ENCODE data around the gene LSM8. TPM values are rescaled to one million over a fixed set of nuclear protein-coding genes. Genes with fewer than 3 reads are reported as not detected.

The LSM8 gene
- polyA plus RNA-seq, 3 donors, result 23.4 to 42.6 (median 32.5) TPM

DNA sequence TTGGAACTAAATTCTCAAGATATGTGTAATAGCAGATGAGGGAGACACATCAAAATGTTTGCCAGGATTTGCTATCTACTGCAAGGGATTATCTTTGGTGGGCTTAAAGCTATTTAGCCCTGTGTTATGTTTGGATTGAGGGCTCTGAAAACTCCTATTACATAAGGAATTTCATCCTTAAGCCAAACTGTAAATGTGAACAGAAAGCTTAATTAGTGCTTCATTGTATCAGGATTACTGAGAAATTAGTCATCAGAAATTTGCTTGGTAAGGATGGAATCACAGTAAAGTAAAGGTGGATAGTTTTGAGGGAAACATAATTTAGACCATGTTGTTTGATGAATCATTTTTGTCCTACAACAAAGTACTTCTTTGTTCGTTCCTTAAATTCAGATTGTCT is 48.9 kb downstream of the LSM8 start:
- Histone ChIP-seq H3K27me3 (ENCODE audit: control insufficient read depth in 2 of 2, insufficient read depth in 2 of 2, low read length in 2 of 2) (no peaks in the 10 kb centered on the region), H3K4me3 (replicated peaks in 1 of 3; ENCODE audit: low read depth in 2 of 3, low read length in 3 of 3) (no peak overlapping the region), H3K4me1 (ENCODE audit: control insufficient read depth in 1 of 2, insufficient read depth in 2 of 2, low read length in 2 of 2) (no peaks in the 10 kb centered on the region), H3K9ac (ENCODE audit: insufficient read depth, low read length, poor library complexity, severe bottlenecking) (no peak overlapping the region), H3K4me2 (replicated peaks; ENCODE audit: extremely low read depth, low read length, poor library complexity, severe bottlenecking) (no peak overlapping the region), H3K79me2 (ENCODE audit: insufficient read depth, low read length) (no peaks in the 10 kb centered on the region), H3K27ac (ENCODE audit: low read depth in 1 of 2, low read length in 2 of 2) (no peak overlapping the region), H3K36me3 (replicated peaks in 1 of 2; ENCODE audit: control insufficient read depth in 1 of 2, insufficient read depth in 2 of 2, low read length in 2 of 2) (no peaks in the 10 kb centered on the region), H2AFZ (ENCODE audit: insufficient read depth, low read depth, low read length, poor library complexity, severe bottlenecking) (no peak overlapping the region), H4K20me1 (ENCODE audit: insufficient read depth, low read length) (no peaks in the 10 kb centered on the region), H3K9me3 (replicated peaks in 1 of 2; ENCODE audit: control insufficient read depth in 1 of 2, insufficient read depth in 1 of 2, low read length in 2 of 2) (no peaks in the 10 kb centered on the region)
- no CpG with 5 or more reads among the region's 1 CpG for WGBS (ENCODE audit: insufficient coverage)
- Mint-ChIP-seq H3K4me1 (no peaks in the 10 kb centered on the region), H3K27me3 (ENCODE audit: low read depth in 3 of 3) (peaks cover 2 to 4% (median 4%) of the 10 kb centered on the region in 3 donors), H3K4me3 (no peak overlapping the region), H3K9me3 (peaks cover 0 to 2% (median 0%) of the 10 kb centered on the region in 7 donors), H3K36me3 (no peaks in the 10 kb centered on the region), H3K27ac (no peak overlapping the region)
- no peak for DNase-seq
- TF ChIP-seq CTCF (IDR thresholded peaks at IDR 0.05), result no peak
- intact Hi-C loops (cut with micrococcal nuclease), result no loop called here

DNA sequence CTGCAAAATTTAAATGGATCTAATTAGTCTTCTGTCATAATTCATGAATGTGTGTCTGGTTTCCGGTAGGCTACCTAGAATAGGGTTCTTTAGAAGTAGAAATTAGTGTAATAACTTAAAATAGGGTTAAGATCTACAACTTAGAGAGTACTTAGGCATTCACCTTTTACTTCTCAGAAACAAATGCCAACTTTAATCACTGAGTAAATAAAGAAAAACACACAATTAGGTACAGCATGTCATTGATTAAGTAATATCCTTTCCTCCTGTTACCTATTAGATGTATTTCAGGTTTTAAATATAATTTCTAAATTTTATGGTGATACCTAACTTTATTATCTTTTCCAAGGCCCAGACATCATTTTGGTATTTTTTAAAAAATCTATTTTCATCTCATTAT is 49.8 kb downstream of the LSM8 start:
- WGBS (ENCODE audit: insufficient coverage), result no CpG with 5 or more reads among the region's 1 CpG
- H2AFZ ChIP-seq (ENCODE audit: insufficient read depth, low read depth, low read length, poor library complexity, severe bottlenecking), result no peak overlapping the region
- DNase-seq, result no peak
- Mint-ChIP-seq H3K36me3 (no peaks in the 10 kb centered on the region), H3K4me3 (no peak overlapping the region), H3K4me1 (no peaks in the 10 kb centered on the region), H3K27me3 (ENCODE audit: low read depth in 3 of 3) (peaks cover 2 to 4% (median 4%) of the 10 kb centered on the region in 3 donors), H3K27ac (no peak overlapping the region), H3K9me3 (peaks cover 0 to 2% (median 0%) of the 10 kb centered on the region in 7 donors)
- no peak overlapping the region for H3K4me3 ChIP-seq (replicated peaks in 1 of 3; ENCODE audit: low read depth in 2 of 3, low read length in 3 of 3)
- no peaks in the 10 kb centered on the region for H3K4me1 ChIP-seq (ENCODE audit: control insufficient read depth in 1 of 2, insufficient read depth in 2 of 2, low read length in 2 of 2)
- H3K79me2 ChIP-seq (ENCODE audit: insufficient read depth, low read length), result no peaks in the 10 kb centered on the region
- intact Hi-C loops (cut with micrococcal nuclease), result no loop called here
- no peak for TF ChIP-seq CTCF (IDR thresholded peaks at IDR 0.05)
- H3K9me3 ChIP-seq (replicated peaks in 1 of 2; ENCODE audit: control insufficient read depth in 1 of 2, insufficient read depth in 1 of 2, low read length in 2 of 2), result no peaks in the 10 kb centered on the region
- no peaks in the 10 kb centered on the region for H3K27me3 ChIP-seq (ENCODE audit: control insufficient read depth in 2 of 2, insufficient read depth in 2 of 2, low read length in 2 of 2)
- no peak overlapping the region for H3K27ac ChIP-seq (ENCODE audit: low read depth in 1 of 2, low read length in 2 of 2)
- no peak overlapping the region for H3K9ac ChIP-seq (ENCODE audit: insufficient read depth, low read length, poor library complexity, severe bottlenecking)
- H3K4me2 ChIP-seq (replicated peaks; ENCODE audit: extremely low read depth, low read length, poor library complexity, severe bottlenecking), result no peak overlapping the region
- no peaks in the 10 kb centered on the region for H4K20me1 ChIP-seq (ENCODE audit: insufficient read depth, low read length)
- H3K36me3 ChIP-seq (replicated peaks in 1 of 2; ENCODE audit: control insufficient read depth in 1 of 2, insufficient read depth in 2 of 2, low read length in 2 of 2), result no peaks in the 10 kb centered on the region

Measured in CD14-positive monocyte (primary cell).